ENCODE measurements around the gene NTSR1. TPM values are rescaled to one million over a fixed set of nuclear protein-coding genes. Genes with fewer than 3 reads are reported as not detected.

NTSR1 gene
- total RNA-seq, 1 experiment from 2014 or later = 15.9 TPM

GRCh38 chr20:62697468-62697912 is 11.1 kb upstream of the NTSR1 start:
- peaks cover 25% of the 10 kb centered on the region for H3K4me1 ChIP-seq (ENCODE audit: insufficient read depth, low read length, poor library complexity, severe bottlenecking)
- H3K36me3 ChIP-seq (ENCODE audit: insufficient read depth, low read length, poor library complexity, severe bottlenecking) = no peaks in the 10 kb centered on the region
- BruUV-seq (replicated peaks) = no TSS peak
- peak overlapping the region; percentile 41 for H3K27ac ChIP-seq (ENCODE audit: low read depth, low read length, poor library complexity, severe bottlenecking)
- TF ChIP-seq CTCF (conservative IDR thresholded peaks at IDR 0.05; ENCODE audit: low read depth, low read length) (no peak), EZH2 (IDR thresholded peaks at IDR 0.05; ENCODE audit: borderline replicate concordance, low read depth, low read length, poor library complexity, severe bottlenecking) (no peak)
- intact Hi-C loops (cut with micrococcal nuclease; ENCODE audit: unreplicated experiment) = no loop called here
- H3K27me3 ChIP-seq (replicated peaks; ENCODE audit: insufficient read depth, low read depth, low read length, poor library complexity) = no peaks in the 10 kb centered on the region
- H3K4me3 ChIP-seq (ENCODE audit: low read depth, low read length, poor library complexity, severe bottlenecking) = no peak overlapping the region
- H3K9me3 ChIP-seq (ENCODE audit: low read depth, low read length, poor library complexity, severe bottlenecking) = no peaks in the 10 kb centered on the region
- peak; percentile 89 for DNase-seq (ENCODE audit: low spot score)
- ChIA-PET CTCF (interaction anchor here (1.2 kb wide), 1 partner anchor 30 kb away, joined by 5 read pairs; no protein-coding TSS in a partner anchor), POLR2A (ENCODE audit: low non-redundant PET) (interaction anchor here (0.6 kb wide), 1 partner anchor 99 kb away, joined by 4 read pairs; the partner anchor contains the start of gene MRGBP)

- H3K4me3 ChIP-seq (ENCODE audit: low read depth, low read length, poor library complexity, severe bottlenecking) = no peak overlapping the region
- H3K27me3 ChIP-seq (replicated peaks; ENCODE audit: insufficient read depth, low read depth, low read length, poor library complexity) = no peaks in the 10 kb centered on the region
- no peaks in the 10 kb centered on the region for H3K36me3 ChIP-seq (ENCODE audit: insufficient read depth, low read length, poor library complexity, severe bottlenecking)
- POLR2A ChIA-PET (ENCODE audit: low non-redundant PET) = no interaction called here
- no peaks in the 10 kb centered on the region for H3K9me3 ChIP-seq (ENCODE audit: low read depth, low read length, poor library complexity, severe bottlenecking)
- H3K27ac ChIP-seq (ENCODE audit: low read depth, low read length, poor library complexity, severe bottlenecking) = no peak overlapping the region
- no TSS peak for BruUV-seq (replicated peaks)
- peaks cover 21% of the 10 kb centered on the region for H3K4me1 ChIP-seq (ENCODE audit: insufficient read depth, low read length, poor library complexity, severe bottlenecking)
- intact Hi-C loops (cut with micrococcal nuclease; ENCODE audit: unreplicated experiment) = no loop called here
- CTCF ChIA-PET = interaction anchor here (1.2 kb wide), 1 partner anchor 31 kb away, joined by 5 read pairs; no protein-coding TSS in a partner anchor
- DNase-seq (ENCODE audit: low spot score) = no peak
- no peak for TF ChIP-seq EZH2 (IDR thresholded peaks at IDR 0.05; ENCODE audit: borderline replicate concordance, low read depth, low read length, poor library complexity, severe bottlenecking)
- no peak for TF ChIP-seq CTCF (conservative IDR thresholded peaks at IDR 0.05; ENCODE audit: low read depth, low read length)
These were observed 10.4 kb upstream of the NTSR1 start for GRCh38 chr20:62698231-62698630.

- DNase-seq (ENCODE audit: low spot score) = no peak
- ChIA-PET POLR2A (ENCODE audit: low non-redundant PET) (no interaction called here), CTCF (interaction anchor here (0.7 kb wide), 1 partner anchor 38 kb away, joined by 3 read pairs; no protein-coding TSS in a partner anchor)
- no peak for TF ChIP-seq CTCF (conservative IDR thresholded peaks at IDR 0.05; ENCODE audit: low read depth, low read length)
- TF ChIP-seq EZH2 (IDR thresholded peaks at IDR 0.05; ENCODE audit: borderline replicate concordance, low read depth, low read length, poor library complexity, severe bottlenecking) = no peak
- no peaks in the 10 kb centered on the region for H3K9me3 ChIP-seq (ENCODE audit: low read depth, low read length, poor library complexity, severe bottlenecking)
- no peak overlapping the region for H3K27ac ChIP-seq (ENCODE audit: low read depth, low read length, poor library complexity, severe bottlenecking)
- H3K27me3 ChIP-seq (replicated peaks; ENCODE audit: insufficient read depth, low read depth, low read length, poor library complexity) = no peaks in the 10 kb centered on the region
- BruUV-seq (replicated peaks) = no TSS peak
- H3K4me3 ChIP-seq (ENCODE audit: low read depth, low read length, poor library complexity, severe bottlenecking) = no peak overlapping the region
- H3K4me1 ChIP-seq (ENCODE audit: insufficient read depth, low read length, poor library complexity, severe bottlenecking) = peaks cover 32% of the 10 kb centered on the region
- intact Hi-C loops (cut with micrococcal nuclease; ENCODE audit: unreplicated experiment) = no loop called here
- no peaks in the 10 kb centered on the region for H3K36me3 ChIP-seq (ENCODE audit: insufficient read depth, low read length, poor library complexity, severe bottlenecking)
These were observed 9.3 kb upstream of the NTSR1 start for GRCh38 chr20:62699296-62699695.
